Cerebellar cortex (tissue), 1 donor: ENCODE results near the gene PELI1.
"Not testable (repeated sequence)": the region's sequence is repeated elsewhere in the genome, so short reads cannot be mapped to it uniquely, and the experiment has no call there.

Experiments used
- DNase-seq: peaks from one replicate; pipeline ENCODE4 v3.0.0-alpha.2; 2015; ENCODE audit warnings: low spot score

PELI1 gene

GRCh38 chr2:64086347-64087082, 57.7 kb downstream of the PELI1 start:
- no peak for DNase-seq

GRCh38 chr2:64085936-64086335, 58.3 kb downstream of the PELI1 start:
- no peak for DNase-seq

- DNase-seq, result no peak
Observed at GRCh38 chr2:64081046-64081445, 63.2 kb downstream of the PELI1 start.

- DNase-seq, result no peak
Observed at GRCh38 chr2:64080179-64080578, 64.0 kb downstream of the PELI1 start.

- DNase-seq, result not testable (repeated sequence)
Observed at GRCh38 chr2:64079688-64080087, 64.5 kb downstream of the PELI1 start.

- not testable (repeated sequence) for DNase-seq
Observed at GRCh38 chr2:64076828-64077227, 67.4 kb downstream of the PELI1 start.

GRCh38 chr2:64074616-64075015, 69.6 kb downstream of the PELI1 start:
- DNase-seq, result not testable (repeated sequence)

- DNase-seq, result no peak
Observed at GRCh38 chr2:64067326-64067725, 76.9 kb downstream of the PELI1 start.

- DNase-seq, result no peak
Observed at GRCh38 chr2:64065516-64065915, 78.7 kb downstream of the PELI1 start.

GRCh38 chr2:64063924-64064331, 80.3 kb downstream of the PELI1 start:
- no peak for DNase-seq

GRCh38 chr2:64063454-64063853, 80.8 kb downstream of the PELI1 start:
- no peak for DNase-seq

- DNase-seq, result no peak
Observed at GRCh38 chr2:64062840-64063239, 81.4 kb downstream of the PELI1 start.

- DNase-seq, result no peak
Observed at GRCh38 chr2:64059270-64059669, 85.0 kb downstream of the PELI1 start.

- DNase-seq, result no peak
Observed at GRCh38 chr2:64056021-64056420, 88.2 kb downstream of the PELI1 start.

- DNase-seq, result no peak
Observed at GRCh38 chr2:64054161-64054915, 89.9 kb downstream of the PELI1 start.

- DNase-seq, result no peak
Observed at GRCh38 chr2:64052463-64053241, 91.6 kb downstream of the PELI1 start.

- peak; percentile 80 for DNase-seq
Observed at GRCh38 chr2:64049633-64050220, 94.5 kb downstream of the PELI1 start.

- DNase-seq, result no peak
Observed at GRCh38 chr2:64045938-64046337, 98.3 kb downstream of the PELI1 start.
